OCI-M2 (cell line): ENCODE measurements around the gene REG4.
A peak's percentile ranks its signal among the peaks of the same experiment; 100 is the strongest.
"Not testable (repeated sequence)": the region's sequence is repeated elsewhere in the genome, so short reads cannot be mapped to it uniquely, and the experiment has no call there.

Source experiments
- DNase-seq: peaks from one replicate; lab custom pipeline; 2025; ENCODE audit not compliant: unreplicated experiment; lab: John Stamatoyannopoulos, UW

The REG4 gene

DNA sequence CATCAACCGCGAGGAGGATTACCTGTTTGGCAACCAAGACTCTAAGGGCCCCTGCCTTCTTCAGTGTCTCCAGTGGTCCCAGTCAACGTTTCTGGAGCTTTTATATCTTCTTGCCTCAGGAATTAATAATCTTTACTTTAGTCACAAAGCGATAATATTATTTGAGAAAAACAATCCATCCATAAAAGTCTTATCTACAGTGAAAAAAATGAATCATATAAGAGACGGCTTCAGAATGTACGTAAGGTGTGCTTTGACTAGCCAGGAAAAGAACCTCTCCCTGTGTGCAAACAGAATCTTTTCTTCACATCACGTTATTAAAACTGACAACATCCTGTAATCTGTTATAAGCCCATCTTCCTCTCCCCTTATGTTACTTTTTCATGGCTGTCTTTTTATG is at the start of gene REG4:
Gene REG4 (minus strand): TSS at position 74 of the 400 bp plus-strand sequence. CDS start 2,691 bp downstream, outside the sequence.
- DNase-seq: no peak

DNA sequence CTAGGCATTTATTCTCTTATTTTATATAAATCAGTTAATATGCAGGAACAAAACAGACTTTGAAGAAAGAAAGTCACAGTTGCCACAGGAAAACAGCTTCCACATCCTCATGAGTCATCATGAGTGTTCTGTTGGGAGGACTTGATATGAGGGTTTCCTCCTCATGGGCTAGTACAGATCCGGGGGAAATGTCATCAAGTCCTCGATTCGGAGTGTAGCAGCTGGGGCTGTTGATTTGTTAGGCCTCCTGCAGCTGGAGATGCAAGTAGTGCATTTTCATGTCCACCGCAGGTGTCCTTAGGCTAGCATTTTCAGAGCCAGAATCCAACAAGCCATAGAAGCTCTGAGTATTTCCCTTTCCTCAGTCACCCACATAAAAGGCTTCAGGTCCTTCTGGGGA is 48.4 kb upstream of the REG4 start:
- DNase-seq: peak; percentile 24

GRCh38 chr1:119858556-119859214 is 47.4 kb upstream of the REG4 start:
- not testable (repeated sequence) for DNase-seq

- no peak for DNase-seq
These were observed 46.9 kb upstream of the REG4 start for GRCh38 chr1:119858126-119858525.

- DNase-seq: no peak
These were observed 41.9 kb upstream of the REG4 start for GRCh38 chr1:119853155-119853554.

DNA sequence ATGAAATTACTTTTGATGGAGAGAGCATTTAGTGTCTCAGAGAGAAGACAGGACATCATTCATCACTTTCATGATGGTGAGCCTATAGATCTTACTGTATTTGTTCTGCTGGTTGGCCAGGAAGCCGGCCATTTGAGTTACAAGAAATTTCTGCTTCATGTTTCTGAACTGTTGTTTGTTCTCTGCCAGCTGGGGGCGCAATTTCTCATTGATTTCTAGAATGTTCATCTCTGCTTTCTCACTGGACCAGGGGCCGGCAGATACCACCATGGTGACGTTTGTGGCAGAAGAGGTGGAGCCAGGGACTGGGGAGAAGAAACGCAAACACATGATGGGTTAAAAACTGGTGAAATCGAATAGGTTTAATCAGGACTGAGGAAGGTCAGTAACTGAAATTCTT is 32.9 kb upstream of the REG4 start:
- not testable (repeated sequence) for DNase-seq

GRCh38 chr1:119841306-119841705 is 30.0 kb upstream of the REG4 start:
- no peak for DNase-seq

- no peak for DNase-seq
These were observed 29.5 kb upstream of the REG4 start for GRCh38 chr1:119840745-119841144.

- DNase-seq: no peak
These were observed 27.0 kb upstream of the REG4 start for GRCh38 chr1:119838236-119838635.

DNA sequence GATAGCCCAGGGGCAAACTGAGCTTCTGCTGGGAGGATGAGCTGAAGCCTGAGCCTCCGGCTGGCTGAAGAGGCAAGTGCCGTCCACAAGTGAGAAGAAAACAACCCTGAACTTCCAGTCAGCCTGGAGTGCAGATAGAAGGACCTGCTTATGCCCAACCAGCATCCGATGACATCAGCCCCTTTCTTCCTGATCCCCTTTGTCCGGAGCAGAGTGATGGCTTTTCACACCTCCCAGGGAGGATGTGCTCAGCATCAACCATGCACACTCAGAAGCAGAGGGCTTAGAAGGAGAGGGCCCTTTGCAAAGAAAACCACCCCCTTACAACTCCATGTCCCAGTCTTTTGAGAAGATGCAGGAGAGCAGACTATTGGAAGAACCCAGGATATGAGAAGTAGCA is 23.7 kb upstream of the REG4 start:
- DNase-seq: no peak

DNA sequence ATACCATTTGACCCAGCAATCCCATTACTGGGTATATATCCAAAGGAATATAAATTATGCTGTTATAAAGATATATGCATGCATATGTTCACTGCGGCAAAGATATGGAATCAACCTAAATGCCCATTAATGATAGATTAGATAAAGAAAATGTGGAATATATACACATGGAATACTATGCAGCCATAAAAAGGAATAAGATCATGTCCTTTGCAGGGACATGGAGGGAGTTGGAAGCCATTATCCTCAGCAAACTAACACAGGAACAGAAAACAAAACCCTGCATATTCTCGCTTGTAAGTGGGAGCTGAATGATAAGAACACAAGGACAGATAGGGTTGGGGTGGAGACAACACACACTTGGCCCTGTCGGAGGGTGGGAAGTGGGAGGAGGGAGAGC is 19.8 kb upstream of the REG4 start:
- no peak for DNase-seq

DNA sequence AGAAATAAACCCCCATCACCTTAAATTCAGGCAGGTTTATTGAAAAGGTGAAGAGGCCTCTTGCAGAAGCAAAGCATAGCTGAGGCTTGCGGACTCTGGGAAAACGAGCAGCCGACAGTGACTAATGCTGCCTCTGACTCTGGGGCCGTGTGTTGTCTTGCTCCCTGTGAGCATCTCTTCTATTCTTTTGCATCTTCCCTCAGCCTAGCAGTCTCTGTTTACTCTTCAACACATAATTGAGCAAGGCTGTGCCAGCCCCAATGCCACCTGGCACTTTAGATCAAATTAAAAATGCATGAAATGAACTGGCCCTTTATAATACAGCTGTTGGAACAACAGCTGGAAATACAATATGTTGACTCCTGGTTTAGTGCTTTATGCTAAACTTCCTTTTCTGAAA is 18.4 kb upstream of the REG4 start:
- DNase-seq: no peak

DNA sequence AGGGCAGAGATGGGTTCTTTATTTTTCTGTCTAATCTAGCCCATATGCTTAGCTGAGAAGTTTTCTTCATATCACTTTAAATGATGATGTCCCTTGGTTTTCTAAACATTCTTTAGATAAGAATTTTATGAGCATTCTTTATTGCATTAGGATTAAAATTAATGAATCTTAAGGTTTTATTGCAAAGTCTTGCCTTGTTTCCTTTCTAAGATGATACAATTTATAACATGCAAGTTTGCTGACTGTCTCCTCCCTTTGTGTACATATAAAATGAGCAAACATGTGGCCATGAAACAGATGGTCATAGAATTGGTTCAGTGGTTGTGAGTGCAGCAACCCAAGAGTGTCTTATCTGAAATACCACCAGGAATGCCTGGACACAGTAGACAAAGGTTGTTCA is 17.7 kb upstream of the REG4 start:
- not testable (repeated sequence) for DNase-seq

GRCh38 chr1:119828266-119828665 is 17.0 kb upstream of the REG4 start:
- no peak for DNase-seq

GRCh38 chr1:119827010-119827409 is 15.8 kb upstream of the REG4 start:
- no peak for DNase-seq

- DNase-seq: no peak
These were observed 11.1 kb upstream of the REG4 start for GRCh38 chr1:119822406-119822805.

GRCh38 chr1:119818181-119818580 is 6.9 kb upstream of the REG4 start:
- DNase-seq: no peak

DNA sequence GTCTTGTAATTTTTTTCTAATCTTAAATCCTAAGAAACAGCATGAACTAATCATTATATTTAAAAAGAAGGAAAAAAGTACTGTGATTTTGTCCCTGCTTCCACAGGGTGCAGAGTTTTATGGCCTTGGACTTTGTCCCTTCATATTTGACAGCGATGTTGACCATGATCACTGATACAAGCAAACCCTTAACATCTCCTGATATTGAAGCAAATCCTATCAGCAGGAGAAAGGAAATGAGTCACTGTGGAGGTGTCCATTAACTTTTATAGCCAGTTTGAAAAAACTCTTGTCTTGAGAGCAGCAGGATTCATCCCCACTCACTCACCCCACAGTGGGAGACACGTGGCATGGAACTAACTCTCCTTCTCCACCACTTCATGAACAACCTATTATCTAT is 5.1 kb upstream of the REG4 start:
- no peak for DNase-seq

DNA sequence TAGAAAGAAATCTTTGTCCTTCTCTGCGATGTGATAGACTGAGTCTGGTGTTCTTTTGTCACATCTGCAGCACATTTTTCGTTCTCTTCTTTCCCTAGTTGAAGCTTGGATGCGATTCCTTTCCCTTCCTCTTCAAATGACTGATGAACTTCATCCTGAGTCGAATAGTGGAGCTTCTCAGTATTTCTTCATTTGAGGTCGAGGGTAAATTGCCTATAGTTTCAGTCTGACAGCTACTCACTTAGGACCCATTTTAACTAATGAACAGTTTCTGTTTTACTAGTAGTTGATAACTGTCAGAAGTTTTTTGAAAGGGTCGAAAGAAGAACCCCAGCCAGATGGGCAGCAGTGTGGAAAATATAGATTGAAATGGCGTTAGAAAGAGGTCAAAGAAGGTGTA is 4.7 kb upstream of the REG4 start:
- no peak for DNase-seq

- DNase-seq: no peak
These were observed 4.1 kb upstream of the REG4 start for GRCh38 chr1:119815361-119815760.

DNA sequence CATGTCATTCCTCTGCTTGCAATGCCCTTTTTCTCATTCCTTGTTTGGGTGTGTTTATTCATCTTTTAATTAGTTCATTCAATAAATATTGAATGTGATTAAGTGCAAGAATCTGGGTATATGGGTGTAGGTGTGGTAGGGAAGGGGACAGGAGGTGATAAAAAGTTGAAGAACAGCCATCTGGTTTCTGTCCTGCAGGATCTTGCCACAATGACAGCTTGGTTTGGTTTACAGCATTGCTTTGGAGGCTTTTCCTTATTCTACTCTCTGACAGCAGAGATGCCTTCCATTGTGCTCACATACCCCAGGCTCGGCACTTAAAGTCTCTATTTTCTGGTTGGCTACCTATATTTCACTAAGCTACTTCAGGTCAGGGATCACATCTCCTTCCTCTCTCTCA is 3.0 kb upstream of the REG4 start:
- no peak for DNase-seq

GRCh38 chr1:119811985-119812557 is 811 bp upstream of the REG4 start:
- DNase-seq: no peak

DNA sequence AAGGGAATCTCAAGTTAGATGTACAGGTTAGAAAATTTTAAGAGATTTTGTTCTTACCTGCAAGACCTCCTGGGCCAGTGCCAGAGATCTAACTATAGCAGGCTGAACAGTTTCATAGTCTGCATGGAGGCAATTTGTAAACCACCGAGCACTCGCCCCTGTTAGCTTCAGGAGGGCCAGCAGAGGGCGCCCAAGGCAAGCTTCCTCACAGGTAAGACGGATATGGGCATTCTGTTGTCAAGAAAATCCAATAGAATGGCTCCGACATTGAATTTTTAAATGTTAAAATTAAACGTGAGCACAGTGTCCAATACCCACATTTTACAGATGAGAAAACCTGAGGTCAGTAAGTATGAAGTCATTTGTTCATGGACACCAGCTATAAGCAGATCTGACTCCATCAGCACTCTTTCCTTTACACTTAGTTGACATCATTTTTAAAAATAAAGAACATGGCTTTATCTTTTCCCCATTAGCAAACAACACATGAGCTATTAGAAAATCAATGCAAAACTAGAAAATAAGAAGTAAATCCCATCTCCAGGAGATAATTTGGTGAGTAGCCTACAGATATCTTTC is 2.2 kb downstream of the REG4 start:
- peak; percentile 26 for DNase-seq
